ENCODE data around the gene AMDHD2.
"Not testable (repeated sequence)": the region's sequence is repeated elsewhere in the genome, so short reads cannot be mapped to it uniquely, and the experiment has no call there.

The AMDHD2 gene

DNA sequence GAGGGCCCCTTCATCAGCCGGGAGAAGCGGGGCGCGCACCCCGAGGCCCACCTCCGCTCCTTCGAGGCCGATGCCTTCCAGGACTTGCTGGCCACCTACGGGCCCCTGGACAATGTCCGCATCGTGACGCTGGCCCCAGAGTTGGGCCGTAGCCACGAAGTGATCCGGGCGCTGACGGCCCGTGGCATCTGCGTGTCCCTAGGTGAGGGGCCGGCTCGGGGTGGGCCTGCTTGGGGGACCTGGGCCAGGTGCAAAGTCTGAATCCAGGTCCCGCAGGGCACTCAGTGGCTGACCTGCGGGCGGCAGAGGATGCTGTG, 7.6 kb downstream of the AMDHD2 start:
- Mint-ChIP-seq H3K27ac (peak overlapping the region; percentile 35), H3K9me3 (no peaks in the 10 kb centered on the region), H3K36me3 (peaks cover 17% of the 10 kb centered on the region), H3K4me1 (peaks cover 19% of the 10 kb centered on the region), H3K4me3 (no peak overlapping the region), H3K27me3 (no peaks in the 10 kb centered on the region)
- ATAC-seq (ENCODE audit: low read depth): no peak
- DNase-seq (ENCODE audit: low spot score in 2 of 2): no peak

GRCh38 chr16:2528161-2529060, 8.2 kb downstream of the AMDHD2 start:
- H3K9me3 Mint-ChIP-seq: no peaks in the 10 kb centered on the region
- peak; percentile 4 to 18 for DNase-seq (ENCODE audit: low spot score in 2 of 2)
- H3K27me3 Mint-ChIP-seq: no peaks in the 10 kb centered on the region
- peak overlapping the region; percentile 35 for H3K27ac Mint-ChIP-seq
- H3K36me3 Mint-ChIP-seq: peaks cover 17% of the 10 kb centered on the region
- no peak for ATAC-seq (ENCODE audit: low read depth)
- no peak overlapping the region for H3K4me3 Mint-ChIP-seq
- H3K4me1 Mint-ChIP-seq: peaks cover 19% of the 10 kb centered on the region

DNA sequence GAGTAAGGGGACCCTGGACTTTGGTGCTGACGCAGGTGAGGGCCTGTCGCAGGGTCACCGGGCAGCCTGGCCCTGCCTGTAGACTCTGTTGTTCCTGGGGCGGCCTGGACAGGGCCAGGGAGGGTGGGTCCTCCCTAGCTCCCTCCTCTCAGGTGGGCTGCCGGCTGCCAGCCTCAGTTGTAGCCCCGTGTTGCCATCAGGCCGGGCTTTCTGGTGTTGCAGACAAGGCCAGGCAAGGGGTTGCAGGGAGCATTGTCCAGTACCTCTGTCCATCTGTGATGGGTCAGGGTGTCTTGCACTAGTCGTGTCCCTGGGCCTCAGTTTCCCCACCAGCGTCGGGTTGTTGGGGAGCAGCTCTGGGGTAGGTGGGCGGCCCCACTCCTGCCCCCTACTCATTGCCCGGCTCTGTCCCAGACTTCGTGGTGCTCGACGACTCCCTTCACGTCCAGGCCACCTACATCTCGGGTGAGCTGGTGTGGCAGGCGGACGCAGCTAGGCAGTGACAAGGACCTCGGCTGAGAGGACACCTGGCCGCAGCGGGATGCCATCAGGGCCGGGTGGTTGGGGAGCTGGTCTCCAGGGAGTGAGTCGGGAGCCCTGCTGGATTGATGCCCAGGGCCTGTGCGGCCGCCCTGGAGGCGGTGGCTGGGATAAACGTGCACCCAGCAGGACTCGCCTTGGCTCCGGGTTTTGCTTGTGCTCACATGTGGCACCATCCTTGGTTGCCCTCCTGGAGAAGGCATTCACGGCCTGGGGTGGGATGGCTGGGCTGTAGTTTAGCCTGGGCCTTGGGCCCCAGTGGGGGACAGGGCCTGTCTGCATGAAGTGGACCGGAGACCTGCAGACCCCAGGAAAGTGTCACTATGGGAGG, 9.1 kb downstream of the AMDHD2 start:
- peaks cover 16% of the 10 kb centered on the region for H3K4me1 Mint-ChIP-seq
- no peak for ATAC-seq (ENCODE audit: low read depth)
- H3K27ac Mint-ChIP-seq: peak overlapping the region; percentile 47
- peak overlapping the region; percentile 24 for H3K4me3 Mint-ChIP-seq
- H3K9me3 Mint-ChIP-seq: no peaks in the 10 kb centered on the region
- peak in 1 of 2 donors; percentile 26 for DNase-seq (ENCODE audit: low spot score in 2 of 2)
- H3K36me3 Mint-ChIP-seq: peaks cover 12% of the 10 kb centered on the region
- no peaks in the 10 kb centered on the region for H3K27me3 Mint-ChIP-seq

- Mint-ChIP-seq H3K9me3 (no peaks in the 10 kb centered on the region), H3K36me3 (peaks cover 10% of the 10 kb centered on the region), H3K4me3 (peak overlapping the region; percentile 37), H3K27ac (peak overlapping the region; percentile 89), H3K27me3 (no peaks in the 10 kb centered on the region), H3K4me1 (peaks cover 16% of the 10 kb centered on the region)
- peak in 1 of 2 donors; percentile 29 for DNase-seq (ENCODE audit: low spot score in 2 of 2)
- ATAC-seq (ENCODE audit: low read depth): no peak
These were observed 9.9 kb downstream of the AMDHD2 start for GRCh38 chr16:2529961-2530628.

DNA sequence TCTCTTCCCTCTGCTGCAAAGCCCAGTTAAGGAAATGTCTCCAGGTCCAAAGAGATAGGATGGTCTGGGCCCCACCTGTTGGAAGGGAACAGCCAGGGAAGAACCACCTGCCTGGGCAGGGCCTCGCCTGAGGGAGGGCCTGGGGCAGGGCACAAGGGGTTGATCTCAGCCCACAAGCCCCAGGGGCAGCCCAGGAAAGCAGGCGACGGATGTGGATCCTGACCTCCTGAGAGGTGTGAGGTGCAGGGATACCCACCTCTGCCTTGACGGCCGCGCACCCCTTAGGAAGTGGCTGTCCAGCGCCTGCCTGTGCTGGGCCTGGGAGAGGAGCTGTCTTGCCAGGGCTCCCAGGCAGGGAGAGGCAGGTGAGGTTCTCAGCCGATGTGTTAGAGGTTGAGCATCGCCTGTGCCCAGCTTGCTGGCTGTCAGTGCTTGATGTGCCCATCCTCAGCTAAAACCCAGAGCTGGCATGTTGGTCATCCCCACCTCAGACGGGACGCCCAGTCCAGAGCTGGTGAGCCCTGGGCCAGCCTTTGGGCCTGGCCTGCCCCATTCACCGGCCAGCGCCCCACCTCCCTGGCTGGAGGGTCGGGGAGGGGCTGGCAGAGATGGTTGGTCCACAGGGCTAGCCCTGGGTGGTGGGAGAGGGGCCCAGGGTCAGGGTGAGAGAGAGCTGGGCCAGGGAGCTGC, 10.6 kb downstream of the AMDHD2 start:
- Mint-ChIP-seq H3K36me3 (peaks cover 10% of the 10 kb centered on the region), H3K4me1 (peaks cover 16% of the 10 kb centered on the region), H3K27ac (peak overlapping the region; percentile 98), H3K9me3 (no peaks in the 10 kb centered on the region), H3K27me3 (no peaks in the 10 kb centered on the region), H3K4me3 (peak overlapping the region; percentile 90)
- DNase-seq (ENCODE audit: low spot score in 2 of 2) (peak in 1 of 2 donors; percentile 25), ATAC-seq (ENCODE audit: low read depth) (no peak)

- Mint-ChIP-seq H3K9me3 (no peaks in the 10 kb centered on the region), H3K36me3 (peaks cover 6% of the 10 kb centered on the region), H3K27me3 (no peaks in the 10 kb centered on the region), H3K27ac (peak within 1 kb of the TSS; percentile 98), H3K4me3 (peak within 1 kb of the TSS; percentile 90), H3K4me1 (peaks cover 14% of the 10 kb centered on the region)
- no peak for ATAC-seq (ENCODE audit: low read depth)
- no peak for DNase-seq (ENCODE audit: low spot score in 2 of 2)
These were observed 11.2 kb downstream of the AMDHD2 start, which contains the start of gene CEMP1 for GRCh38 chr16:2531371-2531695. CEMP1 (minus strand) TSS chr16:2531408; CDS start chr16:2531073, 335 bp downstream.

DNA sequence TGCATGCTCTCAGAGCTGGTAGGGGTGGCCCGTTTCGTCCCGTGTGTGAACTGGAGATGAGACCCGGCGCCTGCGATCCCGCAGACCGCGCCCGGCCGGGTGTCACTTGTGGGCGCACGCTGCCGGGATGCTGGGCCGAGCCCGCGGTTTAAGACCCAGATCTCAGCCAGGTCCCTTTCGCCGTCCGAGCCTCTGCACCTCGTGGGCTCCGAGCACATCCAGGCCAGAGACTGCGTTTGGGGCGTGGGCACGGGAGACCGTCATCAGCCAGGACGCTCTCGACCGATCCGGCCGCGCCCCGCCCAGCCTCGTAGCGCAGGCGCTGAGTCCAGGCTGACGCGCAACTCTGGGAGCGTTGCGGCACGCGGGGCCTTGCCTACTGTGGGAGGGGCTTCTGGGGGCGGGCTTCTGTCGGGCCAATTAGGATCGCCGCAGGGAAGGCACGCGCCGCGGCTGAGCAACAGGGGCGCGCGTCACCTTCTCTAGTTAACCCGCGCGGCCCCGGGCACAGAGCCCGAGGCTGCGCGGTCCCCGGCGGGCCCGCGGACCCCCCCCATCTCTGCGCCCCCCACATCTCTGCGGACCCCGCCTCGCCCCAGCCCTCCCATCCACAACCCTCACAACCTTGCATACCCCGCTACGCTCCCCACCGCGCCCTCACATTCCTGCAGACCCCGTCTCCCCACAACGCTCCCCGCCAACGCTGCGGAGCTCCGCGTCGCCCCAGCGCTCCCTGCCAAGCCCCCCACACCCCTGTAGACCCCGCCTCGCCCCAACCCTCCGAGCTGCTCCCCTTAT, 11.7 kb downstream of the AMDHD2 start:
- ATAC-seq (ENCODE audit: low read depth) (peak; percentile 81), DNase-seq (ENCODE audit: low spot score in 2 of 2) (peak; percentile 91 to 98)
- H3K36me3 Mint-ChIP-seq: peaks cover 6% of the 10 kb centered on the region
- H3K27me3 Mint-ChIP-seq: no peaks in the 10 kb centered on the region
- peak overlapping the region; percentile 90 for H3K4me3 Mint-ChIP-seq
- peaks cover 13% of the 10 kb centered on the region for H3K4me1 Mint-ChIP-seq
- H3K27ac Mint-ChIP-seq: peak overlapping the region; percentile 98
- H3K9me3 Mint-ChIP-seq: no peaks in the 10 kb centered on the region

GRCh38 chr16:2532494-2533141, 12.4 kb downstream of the AMDHD2 start:
- DNase-seq (ENCODE audit: low spot score in 2 of 2) (peak; percentile 69 to 71), ATAC-seq (ENCODE audit: low read depth) (peak; percentile 32)
- Mint-ChIP-seq H3K27ac (peak overlapping the region; percentile 98), H3K4me1 (peaks cover 13% of the 10 kb centered on the region), H3K36me3 (peaks cover 1% of the 10 kb centered on the region), H3K9me3 (no peaks in the 10 kb centered on the region), H3K27me3 (no peaks in the 10 kb centered on the region), H3K4me3 (peak overlapping the region; percentile 90)

DNA sequence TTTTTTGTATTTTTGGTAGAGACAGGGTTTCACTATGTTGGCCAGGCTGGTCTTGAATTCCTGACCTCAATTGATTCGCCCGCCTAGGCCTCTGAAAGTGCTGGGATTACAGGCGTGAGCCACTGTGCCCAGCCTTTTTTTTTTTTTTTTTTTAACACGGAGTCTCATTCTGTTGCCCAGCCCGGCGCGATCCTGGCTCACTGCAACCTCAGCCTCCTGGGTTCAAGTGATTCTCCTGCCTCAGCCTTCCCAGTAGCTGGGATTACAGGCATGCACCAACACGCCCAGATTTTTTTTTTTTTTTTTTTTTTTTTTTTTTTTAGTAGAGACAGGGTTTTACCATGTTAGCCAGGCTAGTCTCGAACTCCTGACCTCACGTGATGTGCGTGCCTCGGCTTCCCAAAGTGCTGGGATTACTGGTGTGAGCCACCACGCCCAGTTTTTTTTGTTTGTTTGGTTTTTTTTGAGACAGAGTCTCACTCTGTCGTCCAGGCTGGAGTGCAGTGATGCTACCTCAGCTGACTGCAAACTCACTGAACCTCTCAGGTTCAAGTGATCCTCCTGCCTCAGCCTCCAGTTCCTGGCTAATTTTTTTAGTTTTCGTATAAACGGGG, 13.1 kb downstream of the AMDHD2 start:
- not testable (repeated sequence) for H3K27me3 Mint-ChIP-seq

GRCh38 chr16:2533912-2534311, 13.7 kb downstream of the AMDHD2 start:
- no peak for ATAC-seq (ENCODE audit: low read depth)
- Mint-ChIP-seq H3K27me3 (no peaks in the 10 kb centered on the region), H3K27ac (peak overlapping the region; percentile 75)

More for the DNA sequence above, 13.1 kb downstream of the AMDHD2 start:
- peak overlapping the region; percentile 98 for H3K27ac Mint-ChIP-seq
- peak overlapping the region; percentile 90 for H3K4me3 Mint-ChIP-seq
- not testable (repeated sequence) for H3K9me3 Mint-ChIP-seq; DNase-seq (ENCODE audit: low spot score in 2 of 2); ATAC-seq (ENCODE audit: low read depth); H3K36me3 Mint-ChIP-seq
- H3K4me1 Mint-ChIP-seq: peaks cover 13% of the 10 kb centered on the region

GRCh38 chr16:2534335-2534734, 14.2 kb downstream of the AMDHD2 start:
- Mint-ChIP-seq H3K4me3 (peak overlapping the region; percentile 56), H3K27ac (peak overlapping the region; percentile 75), H3K4me1 (peaks cover 19% of the 10 kb centered on the region)

More at GRCh38 chr16:2533912-2534311, 13.7 kb downstream of the AMDHD2 start:
- H3K4me3 Mint-ChIP-seq: peak overlapping the region; percentile 56
- DNase-seq (ENCODE audit: low spot score in 2 of 2): no peak
- no peaks in the 10 kb centered on the region for H3K9me3 Mint-ChIP-seq
- peaks cover 16% of the 10 kb centered on the region for H3K4me1 Mint-ChIP-seq
- H3K36me3 Mint-ChIP-seq: peaks cover 3% of the 10 kb centered on the region

GRCh38 chr16:2535625-2536013, 15.4 kb downstream of the AMDHD2 start:
- DNase-seq (ENCODE audit: low spot score in 2 of 2) (no peak), ATAC-seq (ENCODE audit: low read depth) (no peak)
- H3K27ac Mint-ChIP-seq: no peak overlapping the region
- peaks cover 21% of the 10 kb centered on the region for H3K4me1 Mint-ChIP-seq
- H3K4me3 Mint-ChIP-seq: no peak overlapping the region
- no peaks in the 10 kb centered on the region for H3K27me3 Mint-ChIP-seq
- peaks cover 1% of the 10 kb centered on the region for H3K36me3 Mint-ChIP-seq
- no peaks in the 10 kb centered on the region for H3K9me3 Mint-ChIP-seq

More at GRCh38 chr16:2534335-2534734, 14.2 kb downstream of the AMDHD2 start:
- H3K36me3 Mint-ChIP-seq; DNase-seq (ENCODE audit: low spot score in 2 of 2); ATAC-seq (ENCODE audit: low read depth); H3K9me3 Mint-ChIP-seq; H3K27me3 Mint-ChIP-seq: not testable (repeated sequence)

All from memory B cell (primary cell).